H9 (cell line): ENCODE results near the gene ARL6IP6. TPM values are rescaled to one million over a fixed set of nuclear protein-coding genes. Genes with fewer than 3 reads are reported as not detected.
"Not testable (repeated sequence)": the region's sequence is repeated elsewhere in the genome, so short reads cannot be mapped to it uniquely, and the experiment has no call there.

Source experiments
- DNase-seq: peaks from one replicate; pipeline ENCODE4 v3.0.0-alpha.2; 2017
- H2AFZ ChIP-seq: one replicate; pipeline ENCODE4 v1.6.1; 2013; ENCODE audit warnings: mild to moderate bottlenecking, low read length, control low read depth, moderate library complexity
- H2AK5ac ChIP-seq: 2 replicates; pipeline ENCODE4 v1.6.1; 2013; ENCODE audit warnings: low read length, control low read depth, mixed read lengths; ENCODE audit not compliant: insufficient read length
- H2BK120ac ChIP-seq: one replicate; pipeline ENCODE4 v1.6.1; 2013; ENCODE audit warnings: low read depth, mild to moderate bottlenecking, low read length, control low read depth, inconsistent platforms; ENCODE audit not compliant: poor library complexity, severe bottlenecking
- H2BK12ac ChIP-seq: 2 replicates; pipeline ENCODE4 v1.6.1; 2013; ENCODE audit warnings: low read length, control low read depth, mixed read lengths, low read depth; ENCODE audit not compliant: insufficient read length
- H2BK15ac ChIP-seq: 2 replicates; pipeline ENCODE4 v1.6.1; 2013; ENCODE audit warnings: low read depth, low read length, control low read depth
- H2BK20ac ChIP-seq: one replicate; pipeline ENCODE4 v1.6.1; 2013; ENCODE audit warnings: low read depth, mild to moderate bottlenecking, low read length, control low read depth, inconsistent platforms; ENCODE audit not compliant: poor library complexity, severe bottlenecking
- H2BK5ac ChIP-seq: 2 replicates; pipeline ENCODE4 v1.6.1; 2013; ENCODE audit warnings: low read length, control low read depth, mixed read lengths; ENCODE audit not compliant: insufficient read length
- H3K14ac ChIP-seq: 2 replicates; pipeline ENCODE4 v1.6.1; 2013; ENCODE audit warnings: low read length, control low read depth; ENCODE audit not compliant: insufficient read depth
- H3K18ac ChIP-seq: 2 replicates; pipeline ENCODE4 v1.6.1; 2013; ENCODE audit warnings: low read depth, mild to moderate bottlenecking, mixed read lengths, low read length, control low read depth; ENCODE audit not compliant: insufficient read length
- H3K23ac ChIP-seq: 2 replicates; pipeline ENCODE4 v1.6.1; 2013; ENCODE audit warnings: low read length, control low read depth, mixed read lengths, low read depth; ENCODE audit not compliant: insufficient read length
- H3K23me2 ChIP-seq: 2 replicates; pipeline ENCODE4 v1.6.1; 2013; ENCODE audit warnings: low read depth, mild to moderate bottlenecking, mixed read lengths, low read length, control low read depth; ENCODE audit not compliant: insufficient read length, poor library complexity, severe bottlenecking
- H3K27ac ChIP-seq: 2 replicates; pipeline ENCODE4 v1.5.1; 2013; ENCODE audit warnings: low read length, control low read depth, mixed read lengths, low read depth; ENCODE audit not compliant: insufficient read length
- H3K27me3 ChIP-seq: 2 replicates; pipeline ENCODE4 v1.6.1; 2013; ENCODE audit warnings: low read length, control low read depth, inconsistent platforms; ENCODE audit not compliant: insufficient read depth
- H3K4ac ChIP-seq: 2 replicates; pipeline ENCODE4 v1.6.1; 2013; ENCODE audit warnings: low read depth, mild to moderate bottlenecking, control low read depth, inconsistent platforms, low read length, moderate library complexity
- H3K4me1 ChIP-seq: 2 replicates; pipeline ENCODE4 v1.6.1; 2013; ENCODE audit warnings: low read length, control low read depth, inconsistent platforms; ENCODE audit not compliant: insufficient read depth
- H3K4me2 ChIP-seq: 2 replicates; pipeline ENCODE4 v1.6.1; 2013; ENCODE audit warnings: low read length, control low read depth, mixed read lengths; ENCODE audit not compliant: insufficient read length, insufficient read depth
- H3K56ac ChIP-seq: 2 replicates; pipeline ENCODE4 v1.6.1; 2013; ENCODE audit warnings: low read depth, mild to moderate bottlenecking, mixed read lengths, low read length, control low read depth; ENCODE audit not compliant: insufficient read length
- H3K79me1 ChIP-seq: 2 replicates; pipeline ENCODE4 v1.6.1; 2013; ENCODE audit warnings: low read depth, mild to moderate bottlenecking, moderate library complexity, low read length, control low read depth, inconsistent platforms; ENCODE audit not compliant: insufficient read depth, poor library complexity, severe bottlenecking
- H3K79me2 ChIP-seq: 2 replicates; pipeline ENCODE4 v1.6.1; 2013; ENCODE audit warnings: low read length, control low read depth, inconsistent platforms; ENCODE audit not compliant: insufficient read depth
- H3K9ac ChIP-seq: 2 replicates; pipeline ENCODE4 v1.6.1; 2013; ENCODE audit warnings: low read length, control low read depth, mixed read lengths; ENCODE audit not compliant: insufficient read length; ENCODE audit errors: extremely low read depth
- H3K9me3 ChIP-seq: one replicate; pipeline ENCODE4 v1.6.1; 2013; ENCODE audit warnings: low read depth, low read length, inconsistent platforms; ENCODE audit not compliant: control insufficient read depth
- H3T11ph ChIP-seq: one replicate; pipeline ENCODE4 v1.6.1; 2013; ENCODE audit warnings: mild to moderate bottlenecking, low read length, control low read depth, inconsistent platforms
- H4K20me1 ChIP-seq: one replicate; pipeline ENCODE4 v1.6.1; 2013; ENCODE audit not compliant: control insufficient read depth, insufficient read length, insufficient read depth
- H4K5ac ChIP-seq: 2 replicates; pipeline ENCODE4 v1.6.1; 2013; ENCODE audit warnings: low read depth, mild to moderate bottlenecking, mixed read lengths, low read length, control low read depth; ENCODE audit not compliant: insufficient read length
- H4K8ac ChIP-seq: replicated peaks from 2 replicates; pipeline ENCODE4 v1.6.1; 2013; ENCODE audit warnings: low read length, control low read depth, mixed read lengths, low read depth; ENCODE audit not compliant: insufficient read length
- H4K91ac ChIP-seq: 2 replicates; pipeline ENCODE4 v1.6.1; 2013; ENCODE audit warnings: low read depth, mild to moderate bottlenecking, moderate library complexity, mixed read lengths, low read length, control low read depth; ENCODE audit not compliant: insufficient read length
- H3K27ac Mint-ChIP-seq, 3 experiments: 2 replicates in 2 of 3; 3 replicates in 1 of 3; pipeline ENCODE4 v1.8.0; 2020 to 2021; ENCODE audit warnings: mixed read lengths in 3 of 3, mild to moderate bottlenecking in 1 of 3, moderate library complexity in 1 of 3
- H3K27me3 Mint-ChIP-seq: 2 replicates; pipeline ENCODE4 v1.8.0; 2021; ENCODE audit warnings: low read depth, mild to moderate bottlenecking, moderate library complexity, mixed read lengths
- H3K36me3 Mint-ChIP-seq, 3 experiments: 2 replicates in 2 of 3; 3 replicates in 1 of 3; pipeline ENCODE4 v1.8.0; 2020 to 2021; ENCODE audit warnings: low read depth in 3 of 3, mixed read lengths in 3 of 3; ENCODE audit not compliant: insufficient read depth in 1 of 3
- H3K4me1 Mint-ChIP-seq, 2 experiments: 2 replicates each; pipeline ENCODE4 v1.8.0; 2020; ENCODE audit warnings: mixed read lengths in 2 of 2
- H3K4me3 Mint-ChIP-seq, 2 experiments: 2 replicates in 1 of 2; 3 replicates in 1 of 2; pipeline ENCODE4 v1.8.0; 2020 to 2021; ENCODE audit warnings: mild to moderate bottlenecking in 2 of 2, mixed read lengths in 2 of 2, moderate library complexity in 1 of 2
- H3K9me3 Mint-ChIP-seq, 2 experiments: 2 replicates in 1 of 2; 3 replicates in 1 of 2; pipeline ENCODE4 v1.8.0; 2020; ENCODE audit warnings: mild to moderate bottlenecking in 2 of 2, mixed read lengths in 2 of 2, moderate library complexity in 1 of 2
- CTCF ChIP-seq: fragments of 200-600 bp; sonication (generic); conservative IDR thresholded peaks from 3 replicates; pipeline ENCODE4 v1.8.0; 2021; ENCODE audit warnings: antibody characterized with exemption, mild to moderate bottlenecking
- WGBS: extraction: QIAGEN DNeasy Blood & Tissue Kit; methylation state at CpG from one replicate; pipeline ENCODE4 v1.1.7; 2013; ENCODE audit warnings: missing lambda C conversion rate, low lambda C conversion rate, mixed read lengths; ENCODE audit not compliant: insufficient read length; ENCODE audit errors: extremely low coverage; 5-methylcytosine and 5-hydroxymethylcytosine counted together
- total RNA-seq: library from RNA; stranded (reverse); gene quantifications from 2 replicates; pipeline ENCODE4 v1.2.1, GENCODE V29; 2021

Gene ARL6IP6
- total RNA-seq, 1 experiment from 2014 or later: 27.3 TPM

GRCh38 chr2:152730591-152731333 is 12.3 kb downstream of the ARL6IP6 start:
- Histone ChIP-seq H2BK120ac (no peak overlapping the region), H3K56ac (no peak overlapping the region), H2AFZ (no peak overlapping the region), H3K18ac (no peak overlapping the region), H3K4me1 (no peaks in the 10 kb centered on the region), H3K14ac (no peak overlapping the region), H3K79me2 (peaks cover 2% of the 10 kb centered on the region; the same call in 1 of the 2 replicates), H2BK20ac (no peak overlapping the region), H3K23me2 (no peaks in the 10 kb centered on the region), H3K23ac (no peak overlapping the region), H3K4me2 (no peak overlapping the region), H3K79me1 (peaks cover 4% of the 10 kb centered on the region), H4K20me1 (no peaks in the 10 kb centered on the region), H4K5ac (no peak overlapping the region), H2BK15ac (no peak overlapping the region), H3K4ac (no peak overlapping the region), H3K27ac (no peak overlapping the region), H3T11ph (no peak overlapping the region), H3K9ac (no peak overlapping the region), H2BK5ac (no peak overlapping the region), H4K91ac (no peak overlapping the region), H4K8ac (no peak overlapping the region), H3K9me3 (no peaks in the 10 kb centered on the region), H2AK5ac (no peak overlapping the region), H2BK12ac (no peak overlapping the region), H3K27me3 (no peaks in the 10 kb centered on the region)
- no CpG with 5 or more reads among the region's 1 CpG for WGBS
- H3K4me1 Mint-ChIP-seq: no peaks in the 10 kb centered on the region
- H3K27ac Mint-ChIP-seq: no peak overlapping the region
- no peaks in the 10 kb centered on the region for H3K27me3 Mint-ChIP-seq
- DNase-seq: no peak
- no peaks in the 10 kb centered on the region for H3K9me3 Mint-ChIP-seq
- peaks cover 8 to 12% (median 8%) of the 10 kb centered on the region in 3 experiments; a peak in 6 of 7 replicates for H3K36me3 Mint-ChIP-seq
- no peak for TF ChIP-seq CTCF
- no peak overlapping the region for H3K4me3 Mint-ChIP-seq

GRCh38 chr2:152737509-152737908 is 19.1 kb downstream of the ARL6IP6 start:
- H3K27ac ChIP-seq, H4K91ac ChIP-seq, H2BK5ac ChIP-seq, H3K4me1 ChIP-seq, H2AK5ac ChIP-seq, H3T11ph ChIP-seq, H2BK12ac ChIP-seq, H3K4me2 ChIP-seq, H3K4ac ChIP-seq, H3K56ac ChIP-seq, H3K4me3 Mint-ChIP-seq, H3K14ac ChIP-seq, H4K8ac ChIP-seq, DNase-seq, H3K18ac ChIP-seq, H4K20me1 ChIP-seq, H3K79me2 ChIP-seq, H2BK15ac ChIP-seq, H3K79me1 ChIP-seq, H3K27me3 Mint-ChIP-seq, H3K4me1 Mint-ChIP-seq, H3K9ac ChIP-seq, H3K23ac ChIP-seq, H2BK20ac ChIP-seq, H3K9me3 ChIP-seq, H3K27me3 ChIP-seq, H2BK120ac ChIP-seq, H2AFZ ChIP-seq, H3K23me2 ChIP-seq, H4K5ac ChIP-seq: not testable (repeated sequence)
- WGBS: no CpG with 5 or more reads among the region's 1 CpG
- H3K9me3 Mint-ChIP-seq: peaks cover 19 to 23% of the 10 kb centered on the region in 2 experiments
- H3K36me3 Mint-ChIP-seq: peaks cover 48 to 56% (median 50%) of the 10 kb centered on the region in 3 experiments
- peak overlapping the region in 1 of 3 experiments; percentile 63; a peak in 1 of 7 replicates for H3K27ac Mint-ChIP-seq
